T-helper 2 cell treated with Interferon-gamma antibody and Interleukin-4, amounts not matched to agents 100 ng/mL and 5 ng/mL, for 36 hours (primary cell): Measurements from ENCODE around the gene PLA2G2D. TPM values are rescaled to one million over a fixed set of nuclear protein-coding genes. Genes with fewer than 3 reads are reported as not detected.

Source experiments
- intact Hi-C: fragments of 100-400 bp; cut with micrococcal nuclease; formaldehyde crosslinking; loops from one replicate; pipeline ENCODE4 v1.15.1; 2023
- total RNA-seq: library from RNA; stranded (reverse); gene quantifications from 2 replicates; pipeline ENCODE4 v1.2.3, GENCODE V29; 2022

Gene PLA2G2D
- total RNA-seq, 1 donor from 2014 or later, result not detected

GRCh38 chr1:20090119-20090518, 29.2 kb downstream of the PLA2G2D start:
- intact Hi-C loops, result no loop called here

- intact Hi-C loops, result no loop called here
These were observed 29.8 kb downstream of the PLA2G2D start for GRCh38 chr1:20089328-20090077.

GRCh38 chr1:20087668-20088067, 31.7 kb downstream of the PLA2G2D start:
- intact Hi-C loops, result no loop called here

GRCh38 chr1:20086800-20087199, 32.5 kb downstream of the PLA2G2D start:
- intact Hi-C loops, result no loop called here

GRCh38 chr1:20083178-20083944, 36.0 kb downstream of the PLA2G2D start:
- intact Hi-C loops, result no loop called here

DNA sequence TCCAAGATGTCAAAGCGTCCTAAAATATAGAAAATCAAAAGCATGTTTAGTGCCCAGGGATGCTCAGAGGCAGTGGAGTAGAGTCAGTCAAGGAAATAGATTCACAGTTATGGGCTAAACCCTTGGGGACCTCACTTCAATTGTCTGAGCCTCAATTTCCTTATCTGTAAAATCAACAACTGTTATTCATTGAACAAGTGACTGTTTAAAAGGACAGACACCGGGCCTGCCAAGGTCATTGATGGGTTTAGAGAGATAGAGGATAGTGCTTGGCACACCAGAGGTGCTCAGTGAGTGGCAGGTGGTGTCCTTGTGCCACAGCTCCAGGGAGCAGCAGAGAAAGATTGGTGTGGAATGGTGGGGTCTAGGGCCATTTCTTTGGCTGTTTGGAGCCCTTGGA, 36.6 kb downstream of the PLA2G2D start:
- intact Hi-C loops, result no loop called here

DNA sequence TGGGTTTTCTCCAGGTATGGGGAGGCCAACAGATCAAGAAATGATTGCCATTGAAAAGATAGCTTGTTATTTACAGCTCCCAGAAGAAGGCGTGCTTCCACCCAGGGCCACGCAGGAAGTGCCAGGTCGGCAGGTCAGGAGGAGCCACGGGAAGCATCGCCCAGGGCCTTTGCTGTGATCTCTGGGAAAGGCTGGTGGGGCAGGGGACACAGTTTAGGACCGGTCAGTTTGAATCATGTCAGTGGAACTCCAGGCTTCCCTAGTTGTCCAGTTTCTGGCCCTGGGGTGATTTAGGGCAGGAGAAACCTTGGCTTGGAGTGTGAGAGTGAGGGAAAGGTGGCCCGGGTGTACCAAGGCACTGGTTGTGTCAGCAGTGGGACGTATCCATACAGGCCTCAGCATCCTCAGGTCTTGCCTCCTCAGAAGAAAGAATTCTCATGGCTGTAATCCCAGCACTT, 38.0 kb downstream of the PLA2G2D start:
- intact Hi-C loops, result no loop called here

DNA sequence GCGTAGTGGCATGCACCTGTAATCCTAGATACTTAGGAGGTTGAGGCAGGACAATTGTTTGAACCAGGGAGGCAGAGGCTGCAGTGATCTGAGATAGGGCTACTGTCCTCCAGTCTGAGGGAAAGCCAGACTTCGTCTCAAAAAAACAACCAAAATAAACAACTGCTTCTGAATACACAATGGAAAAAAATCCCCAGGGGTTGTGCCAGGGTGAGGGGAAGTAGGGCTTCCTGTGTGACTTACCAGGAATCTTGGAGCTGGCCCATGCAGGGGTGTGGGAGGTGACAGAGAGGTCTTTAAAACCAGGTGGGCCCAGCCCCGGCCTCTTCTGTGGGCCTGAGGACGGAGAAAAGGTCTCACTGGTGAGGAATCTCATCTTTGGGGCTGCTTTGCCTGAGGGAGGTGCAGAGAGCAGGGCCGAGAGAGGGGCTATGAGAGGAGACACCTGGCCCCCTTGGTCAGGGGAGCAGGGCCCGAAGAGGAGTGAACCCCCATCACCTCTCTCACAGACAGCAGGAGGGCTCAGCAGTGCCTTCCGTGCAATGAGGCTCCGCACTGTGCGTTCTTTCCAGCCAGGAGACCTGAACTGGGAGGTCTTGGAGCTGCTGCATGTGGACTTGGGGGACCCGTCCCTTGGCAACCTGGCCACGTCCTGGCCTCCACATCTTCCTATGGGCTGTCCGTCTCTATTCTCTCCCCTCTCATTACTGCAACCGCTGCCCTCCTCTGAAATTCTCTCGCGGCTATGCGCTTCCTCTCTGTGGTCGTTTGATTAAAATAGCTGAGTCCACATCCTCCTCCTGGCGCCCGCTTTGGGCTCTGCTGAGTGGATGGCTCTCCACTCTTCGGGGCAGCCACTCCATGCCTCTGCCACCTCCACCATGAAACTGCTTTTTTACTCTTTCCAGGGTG, 38.6 kb downstream of the PLA2G2D start:
- intact Hi-C loops, result no loop called here

- intact Hi-C loops, result no loop called here
These were observed 39.6 kb downstream of the PLA2G2D start for GRCh38 chr1:20079661-20080305.

- intact Hi-C loops, result no loop called here
These were observed 40.6 kb downstream of the PLA2G2D start for GRCh38 chr1:20078711-20079110.

DNA sequence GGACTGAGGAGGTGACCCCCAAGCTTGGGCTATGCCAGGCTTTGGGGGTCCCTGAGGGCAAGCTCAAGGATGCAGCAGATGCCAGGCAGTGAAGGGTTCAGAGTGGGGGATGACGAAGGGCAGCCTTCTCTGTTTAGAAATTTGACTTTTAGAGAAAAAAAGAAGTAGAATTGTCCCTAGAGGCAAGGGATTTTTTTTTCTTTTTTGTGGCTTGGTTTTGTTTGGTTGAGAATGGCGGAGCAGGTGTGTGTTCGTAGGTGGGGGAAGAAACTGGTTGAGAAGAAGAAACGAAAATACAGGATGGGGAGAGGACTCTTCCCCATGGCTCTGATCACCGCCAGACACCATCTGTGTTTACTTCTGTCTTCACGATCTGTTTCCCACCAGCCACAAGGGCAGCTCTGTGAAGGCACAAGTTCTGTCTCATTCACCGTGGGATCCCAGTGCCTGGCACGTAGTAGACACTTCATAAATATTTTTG, 41.1 kb downstream of the PLA2G2D start:
- intact Hi-C loops, result no loop called here

DNA sequence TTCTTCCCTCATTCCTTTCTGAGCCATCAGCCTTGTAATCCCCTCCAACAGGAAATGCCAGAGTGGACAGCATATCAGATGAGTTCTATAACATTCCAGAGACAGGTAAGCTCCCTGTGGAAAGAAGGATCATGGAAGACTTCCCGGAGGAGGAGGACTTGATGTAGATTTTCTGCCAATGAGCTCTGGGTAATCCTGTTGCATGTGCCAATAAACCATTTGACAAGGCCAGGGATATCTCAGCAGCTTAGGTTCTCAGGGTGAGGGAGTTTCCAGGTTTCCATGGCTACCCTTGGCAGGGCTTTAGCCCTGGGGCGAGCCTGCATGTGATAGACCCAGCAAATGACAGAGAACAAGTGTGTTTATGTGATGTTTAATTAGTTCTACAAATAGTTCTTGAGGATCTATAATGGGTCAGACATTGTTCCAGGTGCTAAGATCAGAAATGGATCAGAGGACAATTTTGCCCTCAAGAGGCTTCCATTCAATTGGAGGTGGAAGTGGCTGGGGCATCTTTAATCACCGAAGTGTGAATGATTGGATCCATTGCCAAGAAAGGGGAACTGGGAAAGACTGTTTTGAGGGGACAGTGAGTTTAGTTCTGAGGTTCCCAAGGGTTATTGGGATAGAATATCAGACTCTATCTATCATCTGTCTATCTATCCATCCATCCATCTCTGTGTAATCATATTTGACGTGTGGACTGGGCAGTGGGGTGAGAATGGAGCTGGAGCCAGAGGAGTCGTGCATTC, 42.5 kb downstream of the PLA2G2D start:
- intact Hi-C loops, result no loop called here

DNA sequence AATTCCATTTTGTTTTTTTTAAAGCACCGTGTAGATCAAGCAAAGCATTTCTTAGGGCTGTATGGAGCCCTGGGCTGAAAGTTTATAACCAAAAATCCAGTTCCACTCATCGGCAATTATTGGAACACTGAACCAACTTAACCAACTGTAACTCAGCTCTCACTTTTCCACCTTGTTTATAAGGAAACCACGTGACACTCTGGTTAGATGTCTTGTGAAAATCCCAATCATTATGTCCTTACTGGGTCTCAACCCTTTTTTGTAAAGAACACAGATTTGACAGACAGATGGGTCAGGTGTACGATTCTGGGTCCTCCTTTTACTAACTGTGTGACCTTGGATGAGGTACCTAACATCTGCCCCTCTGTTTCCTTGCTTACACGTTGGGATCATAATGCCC, 43.1 kb downstream of the PLA2G2D start:
- intact Hi-C loops, result no loop called here

- intact Hi-C loops, result no loop called here
These were observed 44.0 kb downstream of the PLA2G2D start for GRCh38 chr1:20075345-20075744.

DNA sequence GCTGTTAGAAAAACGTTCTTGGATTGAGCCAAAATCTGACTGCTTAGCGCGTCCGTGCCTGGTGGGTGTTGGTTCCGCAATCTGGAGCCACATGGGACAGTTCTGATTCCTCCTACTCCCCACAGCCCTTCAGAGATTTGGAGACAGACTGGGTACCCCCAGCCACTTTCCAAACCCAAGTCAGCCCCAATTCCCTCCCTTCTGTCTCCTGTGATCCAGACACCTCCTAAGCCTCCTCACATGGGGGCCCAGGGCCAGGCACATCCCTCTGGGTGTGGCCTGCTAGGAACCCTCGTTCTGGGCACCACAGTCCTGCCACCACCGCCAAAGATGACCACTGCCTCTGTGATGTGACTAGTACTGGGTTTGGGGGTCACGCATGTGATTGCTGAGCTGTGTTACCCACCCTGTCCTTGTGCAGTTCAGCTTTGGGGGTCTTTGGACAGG, 44.6 kb downstream of the PLA2G2D start:
- intact Hi-C loops, result no loop called here

DNA sequence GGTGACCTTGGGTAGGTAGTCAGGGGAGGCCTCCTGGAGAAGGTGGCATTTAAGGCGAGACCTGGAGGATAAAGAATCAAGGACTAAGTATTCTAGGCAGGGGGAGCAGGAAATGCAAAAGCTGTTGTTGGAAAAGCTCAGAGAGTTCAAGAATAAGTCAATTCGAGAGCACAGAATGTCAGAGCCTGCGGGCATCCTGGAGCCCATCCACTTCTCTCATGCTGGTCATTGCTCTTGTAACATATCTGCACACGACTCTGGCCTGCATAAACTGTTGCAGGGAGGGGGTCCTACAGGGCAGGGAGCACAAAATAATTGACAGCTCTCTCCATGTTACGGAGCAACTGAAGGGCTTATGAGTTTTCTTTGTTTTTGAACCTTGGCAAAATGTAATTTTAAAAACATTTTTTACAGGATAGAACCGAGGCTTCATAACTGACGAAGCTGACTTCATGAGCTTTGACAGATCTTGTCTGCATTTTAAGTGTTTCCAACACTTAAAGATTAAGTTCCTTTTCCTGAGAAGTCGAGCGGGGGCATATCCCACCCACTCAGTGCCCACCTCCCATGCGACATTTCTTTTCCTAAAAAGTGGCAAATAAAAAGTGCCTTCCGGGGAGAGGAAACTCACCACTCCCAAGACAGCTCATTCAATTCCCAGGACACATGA, 45.1 kb downstream of the PLA2G2D start:
- intact Hi-C loops, result no loop called here

- intact Hi-C loops, result no loop called here
These were observed 46.1 kb downstream of the PLA2G2D start for GRCh38 chr1:20073256-20073655.

DNA sequence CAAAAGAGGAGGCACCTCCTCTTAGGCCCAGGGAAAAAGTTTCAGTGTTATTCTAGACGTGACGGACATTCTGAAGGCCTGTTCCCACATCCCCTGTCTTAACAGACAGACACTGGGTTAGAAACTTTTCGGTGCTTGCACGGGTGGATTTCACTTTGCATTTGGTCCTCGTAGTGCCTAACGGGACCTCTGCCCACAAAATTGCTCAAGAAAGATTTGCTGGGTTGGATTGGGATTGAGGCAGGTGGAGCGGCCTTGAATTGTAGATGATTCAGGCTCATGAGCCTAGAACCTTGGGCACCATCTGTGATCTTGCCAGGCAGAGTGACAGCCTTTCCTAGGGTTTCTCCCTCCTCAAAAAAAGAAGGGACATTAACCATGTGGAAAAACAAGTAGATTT, 46.6 kb downstream of the PLA2G2D start:
- intact Hi-C loops, result no loop called here

DNA sequence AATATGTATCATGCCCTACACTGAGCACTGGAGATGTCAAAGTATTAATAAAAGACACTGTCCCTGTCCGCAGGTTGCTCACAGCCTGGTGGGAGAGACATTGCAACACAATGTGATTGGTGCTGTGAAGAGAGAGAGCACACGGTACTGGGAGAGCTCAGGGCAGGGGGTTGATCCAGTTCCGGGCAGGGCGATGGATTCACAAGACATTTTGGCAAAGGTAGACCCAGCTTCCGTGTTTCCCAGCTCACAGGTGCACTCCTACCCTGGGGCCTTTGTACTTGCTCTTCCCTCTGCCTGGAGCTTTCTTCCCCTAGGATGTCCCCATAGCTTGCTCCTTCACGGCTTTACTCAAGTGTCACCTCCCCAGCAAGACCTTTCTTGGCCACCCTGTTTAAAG, 47.9 kb downstream of the PLA2G2D start:
- intact Hi-C loops, result no loop called here

DNA sequence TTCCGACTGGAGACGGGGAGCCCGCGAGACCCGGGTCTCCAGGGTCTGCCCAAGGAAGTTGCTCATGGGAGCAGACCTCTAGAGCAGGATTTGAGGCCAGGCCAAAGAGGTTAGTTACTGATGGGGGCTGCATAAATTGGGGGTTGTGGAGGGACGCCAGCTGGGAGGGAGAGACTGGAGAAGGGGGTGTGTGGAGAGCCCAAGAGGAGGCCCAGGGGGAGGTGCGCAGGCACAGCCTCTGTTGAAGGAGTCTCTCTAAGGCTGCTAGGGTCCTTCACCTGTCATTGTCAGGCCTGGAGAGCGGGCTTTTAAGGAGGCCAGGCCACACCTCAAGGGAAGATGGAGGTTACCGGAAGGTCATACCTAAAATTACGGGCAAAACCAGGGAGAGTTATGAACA, 49.0 kb downstream of the PLA2G2D start:
- intact Hi-C loops, result no loop called here
